ENCODE measurements around the gene SORL1-AS1.

Gene SORL1-AS1

GRCh38 chr11:121439337-121439736 lies 13.4 kb downstream of the SORL1-AS1 start:
- no peak overlapping the region for H3K27ac ChIP-seq (ENCODE audit: low read depth, low read length)
- no peak overlapping the region for H3K4me3 ChIP-seq (ENCODE audit: low read depth, low read length)
- no peak overlapping the region for H3K9ac ChIP-seq (ENCODE audit: low read length)
- no peaks in the 10 kb centered on the region; the same call in 1 of the 2 replicates for H3K4me1 ChIP-seq (ENCODE audit: control insufficient read depth, insufficient read depth, low read length)
- no peaks in the 10 kb centered on the region for H3K9me3 ChIP-seq (ENCODE audit: control insufficient read depth, insufficient read depth, low read depth, low read length)
- no peaks in the 10 kb centered on the region for H3K36me3 ChIP-seq (ENCODE audit: control insufficient read depth, insufficient read depth, low read length)
- no peaks in the 10 kb centered on the region for H3K27me3 ChIP-seq (ENCODE audit: control insufficient read depth, insufficient read depth, low read length)

- Histone ChIP-seq H3K9me3 (ENCODE audit: control insufficient read depth, insufficient read depth, low read depth, low read length) (no peaks in the 10 kb centered on the region), H3K9ac (ENCODE audit: low read length) (no peak overlapping the region), H3K36me3 (ENCODE audit: control insufficient read depth, insufficient read depth, low read length) (no peaks in the 10 kb centered on the region), H3K4me1 (ENCODE audit: control insufficient read depth, insufficient read depth, low read length) (no peaks in the 10 kb centered on the region), H3K27ac (ENCODE audit: low read depth, low read length) (no peak overlapping the region), H3K27me3 (ENCODE audit: control insufficient read depth, insufficient read depth, low read length) (no peaks in the 10 kb centered on the region), H3K4me3 (ENCODE audit: low read depth, low read length) (no peak overlapping the region)
Observed at GRCh38 chr11:121437686-121438078, 15.1 kb downstream of the SORL1-AS1 start.

- no peaks in the 10 kb centered on the region for H3K27me3 ChIP-seq (ENCODE audit: control insufficient read depth, insufficient read depth, low read length)
- no peak overlapping the region for H3K9ac ChIP-seq (ENCODE audit: low read length)
- H3K4me3 ChIP-seq (ENCODE audit: low read depth, low read length): no peak overlapping the region
- no peaks in the 10 kb centered on the region for H3K9me3 ChIP-seq (ENCODE audit: control insufficient read depth, insufficient read depth, low read depth, low read length)
- no peaks in the 10 kb centered on the region for H3K36me3 ChIP-seq (ENCODE audit: control insufficient read depth, insufficient read depth, low read length)
- H3K27ac ChIP-seq (ENCODE audit: low read depth, low read length): no peak overlapping the region
- H3K4me1 ChIP-seq (ENCODE audit: control insufficient read depth, insufficient read depth, low read length): no peaks in the 10 kb centered on the region
Observed at GRCh38 chr11:121437018-121437685, 15.6 kb downstream of the SORL1-AS1 start.

GRCh38 chr11:121435551-121436511 lies 16.9 kb downstream of the SORL1-AS1 start:
- Histone ChIP-seq H3K27me3 (ENCODE audit: control insufficient read depth, insufficient read depth, low read length) (no peaks in the 10 kb centered on the region), H3K36me3 (ENCODE audit: control insufficient read depth, insufficient read depth, low read length) (no peaks in the 10 kb centered on the region), H3K4me3 (ENCODE audit: low read depth, low read length) (no peak overlapping the region), H3K4me1 (ENCODE audit: control insufficient read depth, insufficient read depth, low read length) (no peaks in the 10 kb centered on the region), H3K9me3 (ENCODE audit: control insufficient read depth, insufficient read depth, low read depth, low read length) (no peaks in the 10 kb centered on the region), H3K27ac (ENCODE audit: low read depth, low read length) (no peak overlapping the region), H3K9ac (ENCODE audit: low read length) (no peak overlapping the region)

- Histone ChIP-seq H3K4me1 (ENCODE audit: control insufficient read depth, insufficient read depth, low read length) (no peaks in the 10 kb centered on the region), H3K4me3 (ENCODE audit: low read depth, low read length) (no peak overlapping the region), H3K27ac (ENCODE audit: low read depth, low read length) (no peak overlapping the region), H3K9me3 (ENCODE audit: control insufficient read depth, insufficient read depth, low read depth, low read length) (no peaks in the 10 kb centered on the region), H3K9ac (ENCODE audit: low read length) (no peak overlapping the region), H3K27me3 (ENCODE audit: control insufficient read depth, insufficient read depth, low read length) (no peaks in the 10 kb centered on the region), H3K36me3 (ENCODE audit: control insufficient read depth, insufficient read depth, low read length) (no peaks in the 10 kb centered on the region)
Observed at GRCh38 chr11:121435132-121435531, 17.6 kb downstream of the SORL1-AS1 start.

GRCh38 chr11:121431820-121432526 lies 20.8 kb downstream of the SORL1-AS1 start:
- peaks cover 7% of the 10 kb centered on the region; the same call in 1 of the 2 replicates for H3K27me3 ChIP-seq (ENCODE audit: control insufficient read depth, insufficient read depth, low read length)
- H3K27ac ChIP-seq (ENCODE audit: low read depth, low read length): no peak overlapping the region
- H3K9ac ChIP-seq (ENCODE audit: low read length): no peak overlapping the region
- H3K4me3 ChIP-seq (ENCODE audit: low read depth, low read length): no peak overlapping the region
- no peaks in the 10 kb centered on the region for H3K36me3 ChIP-seq (ENCODE audit: control insufficient read depth, insufficient read depth, low read length)
- peaks cover under 1% of the 10 kb centered on the region; the same call in 1 of the 2 replicates for H3K4me1 ChIP-seq (ENCODE audit: control insufficient read depth, insufficient read depth, low read length)
- no peaks in the 10 kb centered on the region for H3K9me3 ChIP-seq (ENCODE audit: control insufficient read depth, insufficient read depth, low read depth, low read length)

GRCh38 chr11:121429556-121429955 lies 23.2 kb downstream of the SORL1-AS1 start:
- H3K4me1 ChIP-seq (ENCODE audit: control insufficient read depth, insufficient read depth, low read length): peaks cover 13% of the 10 kb centered on the region; the same call in 1 of the 2 replicates
- no peak overlapping the region for H3K27ac ChIP-seq (ENCODE audit: low read depth, low read length)
- H3K9me3 ChIP-seq (ENCODE audit: control insufficient read depth, insufficient read depth, low read depth, low read length): no peaks in the 10 kb centered on the region
- H3K27me3 ChIP-seq (ENCODE audit: control insufficient read depth, insufficient read depth, low read length): peaks cover 7% of the 10 kb centered on the region; the same call in 1 of the 2 replicates
- H3K36me3 ChIP-seq (ENCODE audit: control insufficient read depth, insufficient read depth, low read length): no peaks in the 10 kb centered on the region
- H3K4me3 ChIP-seq (ENCODE audit: low read depth, low read length): no peak overlapping the region
- H3K9ac ChIP-seq (ENCODE audit: low read length): no peak overlapping the region

- no peak overlapping the region for H3K9ac ChIP-seq (ENCODE audit: low read length)
- peak overlapping the region; percentile 56 for H3K4me3 ChIP-seq (ENCODE audit: low read depth, low read length)
- H3K4me1 ChIP-seq (ENCODE audit: control insufficient read depth, insufficient read depth, low read length): peaks cover 13% of the 10 kb centered on the region; the same call in 1 of the 2 replicates
- no peaks in the 10 kb centered on the region for H3K9me3 ChIP-seq (ENCODE audit: control insufficient read depth, insufficient read depth, low read depth, low read length)
- no peaks in the 10 kb centered on the region for H3K36me3 ChIP-seq (ENCODE audit: control insufficient read depth, insufficient read depth, low read length)
- no peak overlapping the region for H3K27ac ChIP-seq (ENCODE audit: low read depth, low read length)
- H3K27me3 ChIP-seq (ENCODE audit: control insufficient read depth, insufficient read depth, low read length): peaks cover 7% of the 10 kb centered on the region; the same call in 1 of the 2 replicates
Observed at GRCh38 chr11:121427400-121427744, 25.4 kb downstream of the SORL1-AS1 start.

- Histone ChIP-seq H3K27me3 (ENCODE audit: control insufficient read depth, insufficient read depth, low read length) (peaks cover 7% of the 10 kb centered on the region; the same call in 1 of the 2 replicates), H3K27ac (ENCODE audit: low read depth, low read length) (no peak overlapping the region), H3K4me1 (ENCODE audit: control insufficient read depth, insufficient read depth, low read length) (peaks cover 13% of the 10 kb centered on the region; the same call in 1 of the 2 replicates), H3K36me3 (ENCODE audit: control insufficient read depth, insufficient read depth, low read length) (no peaks in the 10 kb centered on the region), H3K4me3 (ENCODE audit: low read depth, low read length) (peak overlapping the region; percentile 56), H3K9me3 (ENCODE audit: control insufficient read depth, insufficient read depth, low read depth, low read length) (no peaks in the 10 kb centered on the region), H3K9ac (ENCODE audit: low read length) (peak overlapping the region; percentile 45)
Observed at GRCh38 chr11:121426476-121427399, 26.0 kb downstream of the SORL1-AS1 start.

GRCh38 chr11:121425828-121426227 lies 26.9 kb downstream of the SORL1-AS1 start:
- peaks cover 13% of the 10 kb centered on the region; the same call in 1 of the 2 replicates for H3K4me1 ChIP-seq (ENCODE audit: control insufficient read depth, insufficient read depth, low read length)
- H3K27ac ChIP-seq (ENCODE audit: low read depth, low read length): no peak overlapping the region
- no peak overlapping the region for H3K4me3 ChIP-seq (ENCODE audit: low read depth, low read length)
- H3K27me3 ChIP-seq (ENCODE audit: control insufficient read depth, insufficient read depth, low read length): peaks cover 7% of the 10 kb centered on the region; the same call in 1 of the 2 replicates
- H3K9ac ChIP-seq (ENCODE audit: low read length): no peak overlapping the region
- no peaks in the 10 kb centered on the region for H3K9me3 ChIP-seq (ENCODE audit: control insufficient read depth, insufficient read depth, low read depth, low read length)
- no peaks in the 10 kb centered on the region for H3K36me3 ChIP-seq (ENCODE audit: control insufficient read depth, insufficient read depth, low read length)

All from HUES6 (cell line).